Measurements from ENCODE around the gene HOOK2. TPM values are rescaled to one million over a fixed set of nuclear protein-coding genes. Genes with fewer than 3 reads are reported as not detected.

The HOOK2 gene
- total and polyA plus RNA-seq, 4 donors, result 39.8 to 67.4 (median 50.6) TPM

GRCh38 chr19:12772323-12772722 lies 3.0 kb downstream of the HOOK2 start:
- H3K4me3 ChIP-seq, result no peak overlapping the region
- DNase-seq (no peak), ATAC-seq (ENCODE audit: insufficient read depth, low FRiP score) (no peak)
- H3K4me1 ChIP-seq (ENCODE audit: control insufficient read depth in 5 of 5, insufficient read depth in 5 of 5, low read length in 5 of 5), result peaks cover 0 to 10% (median 4%) of the 10 kb centered on the region in 5 donors
- H3K27me3 ChIP-seq (ENCODE audit: control insufficient read depth in 3 of 3, insufficient read depth in 3 of 3, low read length in 2 of 3), result no peaks in the 10 kb centered on the region
- peaks cover 0 to 19% (median 1%) of the 10 kb centered on the region in 4 donors for H3K36me3 ChIP-seq (ENCODE audit: control insufficient read depth in 4 of 4, insufficient read depth in 4 of 4, low read length in 4 of 4)
- 85 to 88% methylated on average over 4 of the region's 4 CpGs for WGBS, 2 donors
- H3K9ac ChIP-seq (ENCODE audit: insufficient read depth in 1 of 2, low read length in 2 of 2), result no peak overlapping the region
- no peaks in the 10 kb centered on the region for H3K9me3 ChIP-seq (ENCODE audit: control insufficient read depth in 4 of 4, insufficient read depth in 3 of 4, low read length in 3 of 4)
- peak overlapping the region in 1 of 2 donors; percentile 76 for H3K27ac ChIP-seq (ENCODE audit: low read depth in 1 of 2, low read length in 1 of 2)
- TF ChIP-seq, protein P1, sequence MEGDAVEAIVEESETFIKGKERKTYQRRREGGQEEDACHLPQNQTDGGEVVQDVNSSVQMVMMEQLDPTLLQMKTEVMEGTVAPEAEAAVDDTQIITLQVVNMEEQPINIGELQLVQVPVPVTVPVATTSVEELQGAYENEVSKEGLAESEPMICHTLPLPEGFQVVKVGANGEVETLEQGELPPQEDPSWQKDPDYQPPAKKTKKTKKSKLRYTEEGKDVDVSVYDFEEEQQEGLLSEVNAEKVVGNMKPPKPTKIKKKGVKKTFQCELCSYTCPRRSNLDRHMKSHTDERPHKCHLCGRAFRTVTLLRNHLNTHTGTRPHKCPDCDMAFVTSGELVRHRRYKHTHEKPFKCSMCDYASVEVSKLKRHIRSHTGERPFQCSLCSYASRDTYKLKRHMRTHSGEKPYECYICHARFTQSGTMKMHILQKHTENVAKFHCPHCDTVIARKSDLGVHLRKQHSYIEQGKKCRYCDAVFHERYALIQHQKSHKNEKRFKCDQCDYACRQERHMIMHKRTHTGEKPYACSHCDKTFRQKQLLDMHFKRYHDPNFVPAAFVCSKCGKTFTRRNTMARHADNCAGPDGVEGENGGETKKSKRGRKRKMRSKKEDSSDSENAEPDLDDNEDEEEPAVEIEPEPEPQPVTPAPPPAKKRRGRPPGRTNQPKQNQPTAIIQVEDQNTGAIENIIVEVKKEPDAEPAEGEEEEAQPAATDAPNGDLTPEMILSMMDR (IDR thresholded peaks at IDR 0.05; ENCODE audit: control extremely low read depth, extremely low read depth), result no peak

DNA sequence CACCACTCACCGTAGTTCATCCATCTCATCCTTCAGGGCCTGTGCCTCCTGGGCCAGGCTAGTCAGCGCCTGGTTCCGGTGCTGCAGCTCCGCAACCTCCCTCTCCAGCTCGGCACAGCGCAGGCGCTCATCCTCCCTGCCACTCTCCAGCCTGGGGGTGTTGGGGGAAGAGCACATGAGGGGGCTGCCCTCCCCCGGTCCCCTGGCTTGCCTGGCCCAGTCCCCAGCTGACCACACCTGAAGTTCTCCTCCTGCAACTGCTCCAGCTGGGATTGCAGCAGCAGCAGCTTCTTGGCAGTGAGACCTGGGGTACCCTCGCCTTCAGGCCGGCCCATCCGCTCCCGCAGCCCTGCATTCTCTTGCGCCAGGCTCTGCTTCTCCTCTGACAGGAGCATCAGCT lies 4.4 kb downstream of the HOOK2 start:
- no peaks in the 10 kb centered on the region for H3K27me3 ChIP-seq (ENCODE audit: control insufficient read depth in 3 of 3, insufficient read depth in 3 of 3, low read length in 2 of 3)
- H3K9me3 ChIP-seq (ENCODE audit: control insufficient read depth in 4 of 4, insufficient read depth in 3 of 4, low read length in 3 of 4), result no peaks in the 10 kb centered on the region
- ATAC-seq (ENCODE audit: insufficient read depth, low FRiP score) (no peak), DNase-seq (no peak)
- no peak overlapping the region for H3K4me3 ChIP-seq
- peaks cover 0 to 28% (median 1%) of the 10 kb centered on the region in 4 donors for H3K36me3 ChIP-seq (ENCODE audit: control insufficient read depth in 4 of 4, insufficient read depth in 4 of 4, low read length in 4 of 4)
- peaks cover 0 to 10% (median 4%) of the 10 kb centered on the region in 5 donors for H3K4me1 ChIP-seq (ENCODE audit: control insufficient read depth in 5 of 5, insufficient read depth in 5 of 5, low read length in 5 of 5)
- TF ChIP-seq, protein P1 (IDR thresholded peaks at IDR 0.05; ENCODE audit: control extremely low read depth, extremely low read depth), result no peak
- 97 to 99% methylated on average over 13 of the region's 13 CpGs for WGBS, 2 donors
- no peak overlapping the region for H3K9ac ChIP-seq (ENCODE audit: insufficient read depth in 1 of 2, low read length in 2 of 2)
- no peak overlapping the region for H3K27ac ChIP-seq (ENCODE audit: low read depth in 1 of 2, low read length in 1 of 2)

DNA sequence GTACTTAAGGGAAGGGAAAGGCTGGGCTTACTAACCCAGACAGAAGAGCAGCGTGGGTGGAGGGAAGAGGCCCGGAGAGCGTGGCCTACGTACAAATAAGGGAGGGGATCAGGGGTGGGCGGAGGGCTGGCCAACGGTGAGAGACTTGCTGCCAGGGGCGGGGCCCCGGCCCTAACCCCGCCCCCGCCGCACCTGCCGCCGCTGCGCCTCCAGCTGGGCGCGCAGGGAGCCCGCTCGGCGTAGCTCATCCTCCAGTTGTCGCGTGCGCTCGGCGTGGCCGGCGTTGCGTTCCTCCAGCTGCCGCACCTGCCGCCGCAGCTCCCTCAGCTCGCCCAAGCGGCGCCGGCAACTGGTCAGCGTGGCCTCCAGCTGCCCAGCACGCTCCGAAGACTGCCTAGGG lies 5.7 kb downstream of the HOOK2 start:
- H3K4me3 ChIP-seq, result no peak overlapping the region
- peak overlapping the region in 1 of 2 donors; percentile 9 for H3K27ac ChIP-seq (ENCODE audit: low read depth in 1 of 2, low read length in 1 of 2)
- peaks cover 0 to 7% (median 0%) of the 10 kb centered on the region in 5 donors for H3K4me1 ChIP-seq (ENCODE audit: control insufficient read depth in 5 of 5, insufficient read depth in 5 of 5, low read length in 5 of 5)
- TF ChIP-seq, protein P1 (IDR thresholded peaks at IDR 0.05; ENCODE audit: control extremely low read depth, extremely low read depth), result no peak
- H3K36me3 ChIP-seq (ENCODE audit: control insufficient read depth in 4 of 4, insufficient read depth in 4 of 4, low read length in 4 of 4), result peaks cover 0 to 38% (median 1%) of the 10 kb centered on the region in 4 donors
- no peaks in the 10 kb centered on the region for H3K9me3 ChIP-seq (ENCODE audit: control insufficient read depth in 4 of 4, insufficient read depth in 3 of 4, low read length in 3 of 4)
- no peaks in the 10 kb centered on the region for H3K27me3 ChIP-seq (ENCODE audit: control insufficient read depth in 3 of 3, insufficient read depth in 3 of 3, low read length in 2 of 3)
- DNase-seq (peak; percentile 8 to 56 (median 45)), ATAC-seq (ENCODE audit: insufficient read depth, low FRiP score) (peak; percentile 54)
- no peak overlapping the region for H3K9ac ChIP-seq (ENCODE audit: insufficient read depth in 1 of 2, low read length in 2 of 2)
- 65 to 67% methylated on average over 35 to 37 of the region's 37 CpGs for WGBS, 2 donors

DNA sequence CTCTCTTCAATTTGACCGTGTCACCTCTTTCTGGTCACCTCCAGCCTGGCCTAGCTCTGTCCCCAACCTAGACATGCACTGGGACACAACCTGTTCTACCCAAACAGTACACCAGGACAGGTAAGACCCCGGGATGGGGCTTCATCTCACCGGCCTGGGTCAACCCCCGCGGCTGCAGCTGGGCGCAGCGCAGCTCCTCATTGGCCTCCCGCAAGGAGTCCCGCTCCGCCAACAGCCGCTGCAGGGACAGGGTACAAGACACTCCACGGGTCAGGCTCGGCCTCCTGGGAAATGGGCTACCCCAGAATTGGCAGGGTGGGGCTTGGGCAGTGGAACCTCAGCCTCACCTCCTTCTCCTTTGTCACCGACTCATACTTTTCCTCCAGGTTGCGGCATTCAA lies 7.7 kb downstream of the HOOK2 start:
- TF ChIP-seq, protein P1 (IDR thresholded peaks at IDR 0.05; ENCODE audit: control extremely low read depth, extremely low read depth), result no peak
- 97 to 98% methylated on average over 15 of the region's 15 CpGs for WGBS, 2 donors
- no peaks in the 10 kb centered on the region for H3K9me3 ChIP-seq (ENCODE audit: control insufficient read depth in 4 of 4, insufficient read depth in 3 of 4, low read length in 3 of 4)
- no peak overlapping the region for H3K9ac ChIP-seq (ENCODE audit: insufficient read depth in 1 of 2, low read length in 2 of 2)
- no peak overlapping the region for H3K4me3 ChIP-seq
- peaks cover 0 to 4% (median 0%) of the 10 kb centered on the region in 5 donors for H3K4me1 ChIP-seq (ENCODE audit: control insufficient read depth in 5 of 5, insufficient read depth in 5 of 5, low read length in 5 of 5)
- H3K27me3 ChIP-seq (ENCODE audit: control insufficient read depth in 3 of 3, insufficient read depth in 3 of 3, low read length in 2 of 3), result no peaks in the 10 kb centered on the region
- DNase-seq, result no peak
- ATAC-seq (ENCODE audit: insufficient read depth, low FRiP score), result no peak
- no peak overlapping the region for H3K27ac ChIP-seq (ENCODE audit: low read depth in 1 of 2, low read length in 1 of 2)
- H3K36me3 ChIP-seq (ENCODE audit: control insufficient read depth in 4 of 4, insufficient read depth in 4 of 4, low read length in 4 of 4), result peaks cover 0 to 51% (median 8%) of the 10 kb centered on the region in 4 donors

All from lung (tissue), 12 donors.